ENCODE results near the gene CACNA1A. TPM values are rescaled to one million over a fixed set of nuclear protein-coding genes. Genes with fewer than 3 reads are reported as not detected.
A peak's percentile ranks its signal among the peaks of the same experiment; 100 is the strongest.

CACNA1A gene
- total and polyA plus RNA-seq, 2 of the 13 experiments (the other 11 are each of a cell fraction or from before 2014, with no cell fraction given): not detected

- H3K79me2 ChIP-seq (ENCODE audit: insufficient read depth, low read length): no peaks in the 10 kb centered on the region
- H3K9me3 ChIP-seq (ENCODE audit: low read length): no peaks in the 10 kb centered on the region
- no peak overlapping the region for H3K27ac ChIP-seq (ENCODE audit: extremely low read length, insufficient read depth, low read length)
- no peaks in the 10 kb centered on the region for H3K4me1 ChIP-seq (ENCODE audit: insufficient read depth, low read length)
- H2AFZ ChIP-seq (ENCODE audit: low read length): no peak overlapping the region
- no peak overlapping the region for H3K4me2 ChIP-seq (ENCODE audit: low read depth, low read length)
- H3K36me3 ChIP-seq (replicated peaks in 1 of 2; ENCODE audit: control insufficient read depth in 1 of 2, insufficient read depth in 2 of 2, low read length in 2 of 2): no peaks in the 10 kb centered on the region
- ChIA-PET POLR2A (interaction anchor here (0.6 kb wide), 1 partner anchor 1650 kb away, joined by 3 read pairs; no protein-coding TSS in a partner anchor), CTCF (ENCODE audit: low intra/inter-chr PET ratio, low total read pairs) (no interaction called here)
- in situ Hi-C loops (cut with HindIII; ENCODE audit: extremely low pct_ligation_motif_present, low pct_unique_long_range_greater_than_20kb): no loop called here
- WGBS (ENCODE audit: low lambda C conversion rate): 21% methylated on average over 7 of the region's 10 CpGs
- no peak for FAIRE-seq
- H3K27me3 ChIP-seq (ENCODE audit: control insufficient read depth in 1 of 2, insufficient read depth in 2 of 2, low read length in 2 of 2): no peaks in the 10 kb centered on the region
- intact Hi-C loops (cut with micrococcal nuclease; ENCODE audit: unreplicated experiment): no loop called here
- peak; percentile 35 for DNase-seq (ENCODE audit: low spot score)
- 0 out of 3 replicates have a peak, but pooled peaks have one; percentile 38 for ATAC-seq
- no peak overlapping the region for H3K9ac ChIP-seq (ENCODE audit: insufficient read depth, low read depth, low read length)
- no peak overlapping the region for H3K4me3 ChIP-seq (replicated peaks in 1 of 3; ENCODE audit: insufficient read depth in 1 of 3, low read depth in 2 of 3, low read length in 3 of 3)
- BruUV-seq (replicated peaks): no TSS peak
- H4K20me1 ChIP-seq (ENCODE audit: insufficient read depth, low read length): no peaks in the 10 kb centered on the region
- TF ChIP-seq KLF6 (CRISPR knock-in tag; IDR thresholded peaks at IDR 0.05): peak; percentile 85; the same call in 1 of the 2 replicates
- peak; percentile 60; the same call in 1 of the 2 replicates for TF ChIP-seq ZBTB26 (CRISPR knock-in tag; IDR thresholded peaks at IDR 0.05; ENCODE audit: borderline replicate concordance)
- 0 out of 2 replicates have a peak, but pooled peaks have one; percentile 55 for TF ChIP-seq NFKB2 (CRISPR knock-in tag; IDR thresholded peaks at IDR 0.05; ENCODE audit: borderline replicate concordance)
- 0 out of 2 replicates have a peak, but pooled peaks have one; percentile 45 for TF ChIP-seq KMT2B (CRISPR knock-in tag; IDR thresholded peaks at IDR 0.05)
- TF ChIP-seq MTF1 (CRISPR knock-in tag; IDR thresholded peaks at IDR 0.05): no peak
- peak; percentile 79; the same call in 1 of the 2 replicates for TF ChIP-seq BORCS8-MEF2B (CRISPR knock-in tag; IDR thresholded peaks at IDR 0.05)
- TF ChIP-seq NFYB (CRISPR knock-in tag; IDR thresholded peaks at IDR 0.05): no peak
- TF ChIP-seq NCOA2 (CRISPR knock-in tag; IDR thresholded peaks at IDR 0.05): peak; percentile 38; the same call in 1 of the 2 replicates
- TF ChIP-seq ZNF841 (CRISPR knock-in tag; IDR thresholded peaks at IDR 0.05; ENCODE audit: borderline replicate concordance): no peak
- TF ChIP-seq FOXC1 (CRISPR knock-in tag; IDR thresholded peaks at IDR 0.05; ENCODE audit: borderline replicate concordance): peak; percentile 46; the same call in 1 of the 2 replicates
- peak; percentile 72; the same call in 1 of the 2 replicates for TF ChIP-seq ZNF446 (CRISPR knock-in tag; IDR thresholded peaks at IDR 0.05)
- no peak for TF ChIP-seq ZNF850 (CRISPR knock-in tag; conservative IDR thresholded peaks at IDR 0.05)
- TF ChIP-seq ERF (CRISPR knock-in tag; IDR thresholded peaks at IDR 0.05): peak; percentile 69; the same call in 1 of the 2 replicates
- TF ChIP-seq NR1H2 (CRISPR knock-in tag; IDR thresholded peaks at IDR 0.05; ENCODE audit: borderline replicate concordance, low read depth): no peak
- TF ChIP-seq NKX3-1 (CRISPR knock-in tag; IDR thresholded peaks at IDR 0.05): peak; percentile 62; the same call in 1 of the 2 replicates
- peak; percentile 29; the same call in 1 of the 2 replicates for TF ChIP-seq GABPB1 (CRISPR knock-in tag; IDR thresholded peaks at IDR 0.05)
- TF ChIP-seq WIZ (CRISPR knock-in tag; IDR thresholded peaks at IDR 0.05): peak; percentile 98
- no peak for TF ChIP-seq HMGXB4 (CRISPR knock-in tag; IDR thresholded peaks at IDR 0.05; ENCODE audit: borderline replicate concordance in 1 of 2, low read depth in 1 of 2)
- TF ChIP-seq ZNF790 (CRISPR knock-in tag; IDR thresholded peaks at IDR 0.05; ENCODE audit: borderline replicate concordance): peak; percentile 84; the same call in 1 of the 2 replicates
- TF ChIP-seq, protein P1, sequence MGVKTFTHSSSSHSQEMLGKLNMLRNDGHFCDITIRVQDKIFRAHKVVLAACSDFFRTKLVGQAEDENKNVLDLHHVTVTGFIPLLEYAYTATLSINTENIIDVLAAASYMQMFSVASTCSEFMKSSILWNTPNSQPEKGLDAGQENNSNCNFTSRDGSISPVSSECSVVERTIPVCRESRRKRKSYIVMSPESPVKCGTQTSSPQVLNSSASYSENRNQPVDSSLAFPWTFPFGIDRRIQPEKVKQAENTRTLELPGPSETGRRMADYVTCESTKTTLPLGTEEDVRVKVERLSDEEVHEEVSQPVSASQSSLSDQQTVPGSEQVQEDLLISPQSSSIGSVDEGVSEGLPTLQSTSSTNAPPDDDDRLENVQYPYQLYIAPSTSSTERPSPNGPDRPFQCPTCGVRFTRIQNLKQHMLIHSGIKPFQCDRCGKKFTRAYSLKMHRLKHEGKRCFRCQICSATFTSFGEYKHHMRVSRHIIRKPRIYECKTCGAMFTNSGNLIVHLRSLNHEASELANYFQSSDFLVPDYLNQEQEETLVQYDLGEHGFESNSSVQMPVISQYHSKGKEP (CRISPR knock-in tag; IDR thresholded peaks at IDR 0.05): 0 out of 2 replicates have a peak, but pooled peaks have one; percentile 89
These were observed 64.3 kb downstream of the CACNA1A start for GRCh38 chr19:13441810-13442512.

Data from HepG2 (cell line).